HG03135 (cell line): ENCODE results near the gene RBM20.
A peak's percentile ranks its signal among the peaks of the same experiment; 100 is the strongest.

Experiments
- ATAC-seq: cut with Tn5 transposase; IDR thresholded peaks from one replicate; pipeline ENCODE4 v1.9.1; 2021; ENCODE audit warnings: mild to moderate bottlenecking, moderate library complexity; ENCODE audit not compliant: unreplicated experiment

RBM20 gene

DNA sequence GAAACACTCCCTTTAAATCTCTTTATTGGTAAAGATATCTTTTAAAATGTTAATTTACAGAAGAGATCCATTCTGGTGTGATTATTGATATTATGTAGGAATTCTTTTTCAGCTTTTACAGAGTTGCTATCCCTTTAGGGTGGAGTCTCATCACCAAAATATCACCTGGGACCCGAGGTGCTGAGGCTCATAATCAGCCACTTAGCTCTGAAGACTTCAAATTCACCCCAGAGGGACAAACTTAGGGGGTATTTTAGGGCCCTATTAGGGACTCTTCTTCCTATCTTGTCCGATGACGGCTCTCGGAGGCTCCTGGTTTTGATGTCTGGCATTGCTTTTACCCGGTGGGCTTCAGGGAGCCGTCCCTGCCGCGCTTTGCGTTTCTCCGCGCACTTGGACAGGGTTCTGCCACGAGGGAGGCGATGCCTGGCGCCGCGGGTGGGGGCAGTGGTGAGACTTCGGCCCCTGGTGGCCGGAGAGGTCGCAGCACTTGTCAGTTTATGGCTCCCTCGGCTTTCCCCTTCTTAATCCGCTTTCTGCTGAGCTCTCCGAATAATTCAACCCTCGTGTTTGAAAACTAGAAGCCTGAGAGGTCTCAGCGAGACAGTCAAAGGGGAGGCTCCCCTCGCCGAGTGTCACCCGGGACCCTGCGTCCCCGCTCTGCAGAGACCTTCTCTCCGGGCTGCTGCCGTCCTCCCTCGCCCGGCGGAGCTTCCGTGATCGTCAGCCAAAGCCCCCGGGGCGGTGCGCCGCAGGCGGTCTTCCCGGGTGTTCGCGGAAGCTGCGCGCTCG is 27.8 kb downstream of the RBM20 start:
- ATAC-seq = peak; percentile 100

- ATAC-seq = peak; percentile 19
Measured at GRCh38 chr10:110672580-110672919, 28.4 kb downstream of the RBM20 start.

DNA sequence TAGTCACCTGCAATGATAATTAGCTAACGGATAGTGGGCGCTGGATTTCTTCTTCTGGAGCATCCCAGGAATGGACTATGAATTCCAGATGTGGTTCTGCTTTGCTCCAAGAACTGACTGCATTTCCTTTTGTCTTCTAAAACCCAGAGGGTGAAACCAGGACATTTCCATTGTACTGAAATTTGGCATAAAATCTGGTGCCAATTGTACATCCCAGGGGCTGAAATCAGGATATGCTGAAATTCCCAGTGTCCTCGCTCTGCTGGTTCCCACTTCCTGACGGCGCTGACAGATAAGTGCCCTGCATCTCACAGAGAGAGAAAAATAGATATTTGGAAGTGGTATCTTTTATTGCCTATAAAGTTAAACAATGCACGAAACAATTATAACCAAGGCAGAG is 31.9 kb downstream of the RBM20 start:
- ATAC-seq = no peak

- no peak for ATAC-seq
Measured at GRCh38 chr10:110679486-110680272, 35.5 kb downstream of the RBM20 start.

- no peak for ATAC-seq
Measured at GRCh38 chr10:110680273-110681020, 36.3 kb downstream of the RBM20 start.

DNA sequence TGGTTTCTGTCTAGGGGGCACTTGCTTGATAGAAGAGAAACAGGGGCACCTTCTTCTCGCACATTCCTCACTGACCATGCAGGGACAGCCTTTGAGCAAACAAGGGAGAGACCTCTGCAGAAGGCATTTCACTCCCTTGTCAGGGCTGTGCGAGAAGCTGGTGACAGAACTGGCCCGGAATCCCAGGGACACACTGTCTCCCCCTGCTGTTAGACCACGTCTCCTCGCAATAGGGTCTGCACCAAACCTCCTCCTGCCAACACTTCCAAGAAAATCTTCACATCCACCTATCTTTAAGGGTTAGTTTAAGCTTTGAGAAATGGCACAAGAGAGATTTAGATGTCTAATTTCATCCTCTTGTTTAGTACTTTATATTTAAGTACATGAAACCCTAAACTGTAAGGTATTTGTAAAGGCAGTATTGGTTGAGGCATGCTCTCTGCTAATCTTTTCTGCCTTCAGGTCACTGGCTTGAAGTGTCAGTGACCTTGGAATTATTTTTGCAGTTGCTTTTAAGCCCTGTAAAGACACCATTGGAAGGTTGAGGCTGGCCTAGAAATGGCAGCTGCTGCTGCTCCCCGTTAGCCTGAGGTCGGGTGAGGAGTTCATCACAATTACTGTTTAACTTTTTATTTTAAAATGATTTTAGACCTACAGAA is 37.0 kb downstream of the RBM20 start:
- ATAC-seq = no peak

DNA sequence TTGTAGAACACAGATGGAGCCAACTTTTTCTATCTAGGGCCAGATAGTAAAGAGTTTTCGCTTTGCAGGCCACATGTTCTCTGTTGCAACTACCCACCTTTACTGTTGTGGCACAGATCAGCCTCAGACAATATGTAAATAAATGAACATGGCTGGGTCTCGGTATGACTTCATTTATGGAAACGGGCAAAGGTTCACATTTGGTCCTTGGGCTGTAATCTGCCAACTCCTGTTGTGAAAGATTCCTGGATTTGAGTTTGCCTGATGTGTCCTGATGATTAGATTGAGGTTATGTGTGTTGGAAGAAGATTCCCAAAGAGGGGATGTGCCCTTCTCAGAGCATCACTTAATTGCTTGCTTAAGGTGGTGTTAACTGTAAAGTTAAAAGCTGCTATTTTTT is 38.2 kb downstream of the RBM20 start:
- ATAC-seq = no peak

GRCh38 chr10:110684800-110685446 is 40.8 kb downstream of the RBM20 start:
- ATAC-seq = no peak

DNA sequence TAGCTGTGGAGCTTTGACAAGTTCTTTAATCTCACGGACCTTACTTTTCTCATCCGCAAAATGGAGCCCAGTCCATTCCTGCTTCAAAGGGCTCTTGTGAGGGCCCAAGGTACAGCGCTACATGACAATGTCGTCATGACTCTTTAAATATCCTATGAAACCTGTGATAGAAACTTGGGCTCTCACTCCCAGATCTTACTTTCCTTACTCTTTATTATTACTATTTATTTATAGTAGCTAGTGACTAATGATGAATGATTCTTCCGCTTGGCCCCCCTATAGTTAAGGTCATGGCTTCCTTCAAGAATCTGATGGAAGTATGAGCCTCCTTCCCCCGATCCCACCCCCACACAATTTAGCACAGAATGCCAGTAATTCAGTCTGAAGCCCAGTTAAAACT is 41.9 kb downstream of the RBM20 start:
- ATAC-seq = no peak

DNA sequence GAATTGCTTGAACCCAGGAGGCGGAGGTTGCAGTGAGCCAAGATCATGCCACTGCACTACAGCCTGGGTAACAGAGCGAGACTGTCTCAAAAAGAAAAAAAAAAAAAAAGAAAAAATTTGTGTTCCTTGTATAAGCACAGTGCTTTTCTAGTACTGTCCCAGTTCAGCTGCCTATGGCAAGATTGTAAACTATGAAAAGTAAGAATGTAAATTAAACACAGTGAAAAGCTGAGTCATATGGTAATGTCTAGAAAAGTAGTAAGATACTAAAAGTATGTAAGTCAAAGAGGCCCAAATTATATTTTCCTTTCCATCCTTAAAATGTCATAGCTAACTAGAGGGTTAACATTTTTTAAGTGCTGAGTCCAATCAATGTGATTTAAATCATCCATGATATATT is 42.8 kb downstream of the RBM20 start:
- ATAC-seq = no peak

GRCh38 chr10:110687400-110687799 is 43.3 kb downstream of the RBM20 start:
- ATAC-seq = no peak

DNA sequence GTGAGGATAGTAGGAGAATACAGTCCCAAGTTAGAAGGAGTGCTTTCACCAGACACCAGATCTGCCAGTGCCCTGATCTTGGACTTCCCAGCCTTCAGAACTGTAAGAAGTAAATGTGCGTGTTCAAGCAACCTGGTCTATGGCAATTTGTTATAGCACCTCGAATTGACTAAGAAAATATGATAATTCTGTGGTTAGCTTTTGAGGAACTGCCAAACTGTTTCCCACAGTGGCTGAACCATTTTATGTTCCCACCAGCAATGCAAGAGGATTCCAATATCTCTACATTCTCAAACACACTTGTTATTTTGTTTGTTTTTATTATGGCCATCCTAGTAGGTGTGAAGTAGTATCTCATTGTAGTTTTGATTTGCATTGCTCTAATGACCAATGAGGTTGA is 47.0 kb downstream of the RBM20 start:
- ATAC-seq = no peak

DNA sequence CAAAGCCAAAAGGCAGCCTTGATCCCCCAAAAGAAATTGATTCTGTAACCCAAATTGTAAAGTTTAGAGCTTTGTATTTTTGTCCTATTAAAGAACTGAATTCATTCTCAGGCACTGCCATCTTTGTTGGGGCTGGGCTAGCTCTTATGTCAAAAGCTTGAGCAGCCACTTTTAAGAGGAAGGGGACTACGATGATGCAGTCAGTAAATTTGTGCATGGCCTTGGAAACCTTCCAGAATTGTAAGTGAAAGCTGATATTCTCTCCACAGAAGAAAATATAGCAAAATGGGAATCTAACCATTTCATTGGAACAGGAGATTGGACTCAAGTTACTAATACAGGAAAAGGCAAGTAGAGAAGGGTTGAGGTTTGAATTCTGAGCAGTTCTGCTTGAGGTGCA is 50.1 kb downstream of the RBM20 start:
- ATAC-seq = no peak

DNA sequence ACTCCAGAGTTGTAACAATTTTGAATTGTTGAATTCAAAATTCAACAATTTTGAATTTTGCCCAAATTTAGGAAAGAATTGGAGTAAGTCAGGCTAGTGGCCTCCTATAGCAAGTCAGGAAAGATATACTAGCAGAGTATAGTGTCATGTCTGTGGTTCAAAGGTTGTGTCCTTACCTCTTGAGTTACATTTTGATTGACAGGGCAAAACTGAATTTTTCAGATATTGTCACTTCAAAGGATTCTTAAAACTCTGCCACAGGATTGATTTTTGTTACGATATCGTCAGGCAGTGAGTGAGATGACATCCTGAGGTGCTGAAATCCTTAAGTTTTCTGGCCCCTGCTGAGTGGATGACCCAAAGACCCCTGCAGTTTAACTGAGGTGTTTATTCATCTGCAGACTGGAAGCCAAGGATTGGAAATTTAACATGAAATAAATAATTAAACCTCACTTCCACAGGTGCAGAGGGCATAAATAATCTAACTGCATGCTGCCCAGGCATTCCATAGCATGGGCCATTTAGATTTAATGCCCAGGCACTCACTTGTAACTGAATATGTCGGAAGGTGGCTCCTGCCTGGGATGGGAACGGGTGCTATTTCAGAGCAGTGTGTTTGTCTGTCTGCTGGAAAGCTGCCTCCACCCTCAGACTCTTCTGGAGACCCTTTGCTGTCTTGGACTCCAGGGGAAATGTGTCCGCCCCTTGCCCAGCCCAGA is 50.8 kb downstream of the RBM20 start:
- no peak for ATAC-seq

DNA sequence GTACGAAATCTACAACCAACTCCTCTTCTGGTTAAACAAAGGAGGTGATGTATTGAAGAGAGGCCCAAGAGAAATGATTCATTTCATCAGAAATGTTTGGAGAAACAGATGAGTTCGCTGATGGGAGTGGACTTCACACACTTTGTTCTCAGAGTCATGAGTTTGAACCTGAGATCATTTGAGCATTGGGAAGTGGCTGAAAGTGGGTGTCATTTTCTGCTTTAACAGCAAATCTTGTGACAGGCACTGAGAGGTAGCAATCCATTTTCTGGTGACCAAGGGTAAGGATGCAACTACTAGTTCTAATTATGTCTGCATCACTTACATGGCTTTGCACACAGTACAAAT is 51.4 kb downstream of the RBM20 start:
- no peak for ATAC-seq

- ATAC-seq = no peak
Measured at GRCh38 chr10:110696436-110696835, 52.3 kb downstream of the RBM20 start.

DNA sequence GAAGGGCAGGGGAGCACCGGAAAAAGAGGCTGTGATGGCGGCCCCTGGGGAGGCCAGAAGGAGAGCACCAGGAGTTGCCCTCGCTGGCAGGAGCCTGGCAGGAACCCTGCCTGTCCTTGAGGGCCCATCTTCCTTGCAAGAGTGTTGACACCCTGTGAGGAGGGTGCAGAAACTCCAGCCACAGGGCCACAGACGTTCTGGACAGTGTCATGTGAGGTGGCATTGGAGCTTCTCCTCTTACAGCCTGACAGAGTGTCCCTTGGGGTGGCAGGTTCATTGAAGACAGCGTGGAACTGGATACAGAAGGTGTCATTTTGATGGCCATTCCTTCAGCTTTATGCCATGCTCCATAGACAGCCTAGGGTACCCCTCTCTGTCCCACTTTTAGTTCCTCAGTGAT is 54.2 kb downstream of the RBM20 start:
- no peak for ATAC-seq

DNA sequence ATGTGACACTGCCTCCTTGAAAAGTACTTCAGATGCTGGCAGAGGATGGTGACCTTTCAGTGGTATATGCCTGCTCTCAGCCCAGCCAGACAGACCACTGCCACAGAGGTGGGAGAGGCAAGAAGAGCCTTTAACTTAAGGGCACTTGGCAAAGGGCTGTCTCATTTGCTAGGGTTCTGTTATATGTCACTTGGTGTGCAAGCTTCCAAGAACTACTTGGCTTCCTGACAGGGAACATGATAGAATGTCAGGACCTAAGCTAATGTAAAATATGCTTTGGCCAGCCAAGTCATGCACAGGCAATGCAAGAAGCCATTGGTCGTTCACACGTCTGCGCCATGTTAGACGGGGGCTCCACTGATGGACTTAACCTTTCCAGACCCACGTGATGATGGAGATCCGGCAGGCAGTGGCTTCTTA is 54.7 kb downstream of the RBM20 start:
- no peak for ATAC-seq

DNA sequence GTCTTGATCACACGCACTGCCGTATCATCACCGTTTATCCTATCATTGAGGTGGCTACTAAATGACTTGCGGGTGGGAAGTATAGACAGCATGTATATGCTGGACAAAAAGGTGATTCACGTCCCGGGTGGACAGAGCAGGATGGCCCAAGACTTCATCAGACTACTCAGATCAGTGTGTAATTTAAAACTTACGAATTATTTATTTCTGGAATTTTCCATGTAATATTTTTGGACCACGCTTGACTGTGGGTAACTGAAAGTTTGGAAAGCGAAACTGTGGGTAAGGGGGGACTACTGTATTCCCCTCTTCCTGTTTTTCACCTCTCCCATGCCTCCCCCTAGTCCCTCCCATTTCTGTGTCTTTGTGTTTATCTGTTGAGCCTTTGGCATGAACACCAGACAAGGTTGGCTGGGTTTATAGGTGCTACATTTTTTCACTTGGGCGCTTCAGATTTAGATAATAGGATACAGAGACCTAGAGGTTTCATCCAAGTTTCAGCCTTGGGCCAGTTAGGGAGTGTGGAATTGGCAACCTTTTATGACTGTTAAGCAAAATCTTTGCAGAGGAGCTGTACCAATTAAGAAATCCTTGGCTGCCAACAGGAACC is 55.8 kb downstream of the RBM20 start:
- no peak for ATAC-seq
